Esophagus squamous epithelium (tissue), 4 donors: ENCODE results near the gene LNPEP.

ENCODE experiments used
- CTCF ChIP-seq, 6 experiments: fragments of 450-650 bp in 4 of 6; fragments of 200-600 bp in 2 of 6; sonication (generic) in 2 of 6; IDR thresholded peaks; one replicate each; pipeline ENCODE4 v1.5.1; 2016 to 2019; ENCODE audit warnings: antibody characterized with exemption in 6 of 6, mild to moderate bottlenecking in 4 of 6, moderate library complexity in 4 of 6
- POLR2A ChIP-seq, 4 donors: fragments of 450-650 bp; IDR thresholded peaks; one replicate each; pipeline ENCODE4 v1.6.1; 2017; ENCODE audit warnings: antibody characterized with exemption in 4 of 4, mild to moderate bottlenecking in 4 of 4, moderate library complexity in 3 of 4

GRCh38 chr5:96896806-96897205, 39.1 kb upstream of the LNPEP start:
- TF ChIP-seq CTCF (IDR thresholded peaks at IDR 0.05) (no peak), POLR2A (IDR thresholded peaks at IDR 0.05) (no peak)
